HEK293T (cell line): ENCODE data around the gene TAF7L.

Source experiments
- ARNT ChIP-seq: fragments of 450-650 bp; IDR thresholded peaks from 2 replicates; pipeline ENCODE4 v1.6.1; 2017; ENCODE audit warnings: mild to moderate bottlenecking
- BHLHE40 ChIP-seq: fragments of 450-650 bp; IDR thresholded peaks from 2 replicates; pipeline ENCODE4 v1.6.1; 2016; ENCODE audit warnings: mild to moderate bottlenecking, moderate library complexity, borderline replicate concordance
- CTBP1 ChIP-seq: fragments of 450-650 bp; IDR thresholded peaks from 2 replicates; pipeline ENCODE4 v1.6.1; 2016; ENCODE audit warnings: borderline replicate concordance
- ELF4 ChIP-seq: fragments of 450-650 bp; IDR thresholded peaks from 2 replicates; pipeline ENCODE4 v1.6.1; 2017; ENCODE audit warnings: antibody characterized with exemption
- FOXA1 ChIP-seq: fragments of 450-650 bp; IDR thresholded peaks from 2 replicates; pipeline ENCODE4 v1.6.1; 2016; ENCODE audit warnings: mild to moderate bottlenecking
- FOXK2 ChIP-seq: fragments of 450-650 bp; IDR thresholded peaks from 2 replicates; pipeline ENCODE4 v1.6.1; 2016; ENCODE audit warnings: mild to moderate bottlenecking
- FOXM1 ChIP-seq: fragments of 450-650 bp; IDR thresholded peaks from 2 replicates; pipeline ENCODE4 v1.6.1; 2017; ENCODE audit warnings: mild to moderate bottlenecking, borderline replicate concordance
- HDGF ChIP-seq: fragments of 450-650 bp; IDR thresholded peaks from 2 replicates; pipeline ENCODE4 v1.6.1; 2017; ENCODE audit warnings: antibody characterized with exemption, borderline replicate concordance
- L3MBTL2 ChIP-seq: fragments of 450-650 bp; conservative IDR thresholded peaks from 2 replicates; pipeline ENCODE4 v1.6.1; 2016; ENCODE audit warnings: mild to moderate bottlenecking
- NFRKB ChIP-seq: fragments of 450-650 bp; IDR thresholded peaks from 2 replicates; pipeline ENCODE4 v1.6.1; 2016; ENCODE audit warnings: mild to moderate bottlenecking, moderate library complexity
- SP1 ChIP-seq: fragments of 450-650 bp; IDR thresholded peaks from 2 replicates; pipeline ENCODE4 v1.6.1; 2017
- SUZ12 ChIP-seq: fragments of 450-650 bp; IDR thresholded peaks from 2 replicates; pipeline ENCODE4 v1.6.1; 2016; ENCODE audit warnings: mild to moderate bottlenecking
- TARDBP ChIP-seq: fragments of 450-650 bp; IDR thresholded peaks from 2 replicates; pipeline ENCODE4 v1.6.1; 2016
- ZNF384 ChIP-seq: fragments of 450-650 bp; IDR thresholded peaks from 2 replicates; pipeline ENCODE4 v1.6.1; 2016

DNA sequence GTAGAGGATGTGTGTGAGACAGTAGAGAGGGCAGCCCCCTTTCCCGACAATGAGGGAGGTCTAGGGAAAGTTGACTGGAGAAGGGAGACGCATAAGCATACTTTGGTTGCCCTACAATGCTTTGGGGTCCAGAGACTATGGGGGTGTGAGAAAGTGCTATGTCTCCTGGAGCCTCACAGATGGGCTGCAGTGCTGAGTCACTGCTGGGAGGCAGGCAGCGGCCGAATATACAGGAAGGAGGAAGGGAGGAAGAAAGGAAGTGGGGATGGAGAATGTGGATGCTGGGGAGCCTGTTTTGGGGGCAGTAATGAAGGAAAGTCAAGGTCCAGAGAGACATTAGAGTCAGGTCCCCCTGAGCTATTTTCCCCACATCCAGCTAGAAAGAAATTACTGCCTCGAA, 58.8 kb downstream of the TAF7L start:
- no peak for TF ChIP-seq BHLHE40
- no peak for TF ChIP-seq SP1
- TF ChIP-seq ZNF384, result no peak
- TF ChIP-seq FOXA1, result no peak
- TF ChIP-seq FOXM1, result no peak
- no peak for TF ChIP-seq L3MBTL2
- TF ChIP-seq HDGF, result no peak
- TF ChIP-seq SUZ12, result no peak
- TF ChIP-seq NFRKB, result no peak
- no peak for TF ChIP-seq TARDBP
- no peak for TF ChIP-seq ELF4
- no peak for TF ChIP-seq FOXK2
- no peak for TF ChIP-seq ARNT
- TF ChIP-seq CTBP1, result no peak
